HG03060 (cell line): ENCODE results near the gene IGF2R.

Experiments used
- ATAC-seq: cut with Tn5 transposase; IDR thresholded peaks from one replicate; pipeline ENCODE4 v1.9.1; 2021; ENCODE audit warnings: low read depth, moderate number of reproducible peaks; ENCODE audit not compliant: unreplicated experiment

Gene IGF2R

GRCh38 chr6:159972506-159973268 is 3.8 kb downstream of the IGF2R start:
- ATAC-seq = no peak

- no peak for ATAC-seq
Measured at GRCh38 chr6:159973406-159973805, 4.5 kb downstream of the IGF2R start.

GRCh38 chr6:159973951-159974350 is 5.1 kb downstream of the IGF2R start:
- peak; percentile 36 for ATAC-seq

- no peak for ATAC-seq
Measured at GRCh38 chr6:159974932-159975331, 6.0 kb downstream of the IGF2R start.

- ATAC-seq = no peak
Measured at GRCh38 chr6:159976686-159977254, 7.9 kb downstream of the IGF2R start.

GRCh38 chr6:159977255-159977903 is 8.5 kb downstream of the IGF2R start:
- ATAC-seq = no peak

GRCh38 chr6:159977904-159978268 is 9.0 kb downstream of the IGF2R start:
- no peak for ATAC-seq

GRCh38 chr6:159978291-159979135 is 9.6 kb downstream of the IGF2R start:
- ATAC-seq = no peak

- peak; percentile 68 for ATAC-seq
Measured at GRCh38 chr6:159979136-159979874, 10.4 kb downstream of the IGF2R start.

GRCh38 chr6:159980474-159980873 is 11.6 kb downstream of the IGF2R start:
- no peak for ATAC-seq

- no peak for ATAC-seq
Measured at GRCh38 chr6:159981071-159981402, 12.2 kb downstream of the IGF2R start.

GRCh38 chr6:159981403-159982245 is 12.7 kb downstream of the IGF2R start:
- ATAC-seq = peak; percentile 46

GRCh38 chr6:159982731-159983506 is 14.0 kb downstream of the IGF2R start:
- no peak for ATAC-seq

GRCh38 chr6:159983641-159984080 is 14.8 kb downstream of the IGF2R start:
- ATAC-seq = no peak

GRCh38 chr6:159984268-159984786 is 15.4 kb downstream of the IGF2R start:
- ATAC-seq = no peak

GRCh38 chr6:159985296-159985945 is 16.5 kb downstream of the IGF2R start:
- ATAC-seq = no peak

- no peak for ATAC-seq
Measured at GRCh38 chr6:159988983-159989454, 20.1 kb downstream of the IGF2R start.
